Stimulated activated CD4-positive, alpha-beta T cell treated with anti-CD3 and anti-CD28 coated beads, TNF-alpha, amount 100 ng/mL, for 4 hours (primary cell): ENCODE measurements around the gene ST8SIA1.

Experiments used
- DNase-seq, 3 experiments: peaks; one replicate each; pipeline ENCODE4 v3.0.0-alpha.2; 2020; ENCODE audit warnings: low read depth in 3 of 3

ST8SIA1 gene

GRCh38 chr12:22283006-22283506 is 51.5 kb downstream of the ST8SIA1 start:
- no peak for DNase-seq

GRCh38 chr12:22282283-22282682 is 52.2 kb downstream of the ST8SIA1 start:
- DNase-seq: no peak

- no peak for DNase-seq
Measured at GRCh38 chr12:22276867-22277266, 57.6 kb downstream of the ST8SIA1 start.

GRCh38 chr12:22276313-22276712 is 58.2 kb downstream of the ST8SIA1 start:
- DNase-seq: no peak

GRCh38 chr12:22275843-22276242 is 58.7 kb downstream of the ST8SIA1 start:
- no peak for DNase-seq

- no peak for DNase-seq
Measured at GRCh38 chr12:22272335-22273151, 62.0 kb downstream of the ST8SIA1 start.

- DNase-seq: no peak
Measured at GRCh38 chr12:22271023-22271422, 63.5 kb downstream of the ST8SIA1 start.

- no peak for DNase-seq
Measured at GRCh38 chr12:22268973-22269372, 65.5 kb downstream of the ST8SIA1 start.

- no peak for DNase-seq
Measured at GRCh38 chr12:22268406-22268805, 66.1 kb downstream of the ST8SIA1 start.

GRCh38 chr12:22266101-22266500 is 68.4 kb downstream of the ST8SIA1 start:
- DNase-seq: no peak

- no peak for DNase-seq
Measured at GRCh38 chr12:22264380-22264779, 70.1 kb downstream of the ST8SIA1 start.

GRCh38 chr12:22262309-22262708 is 72.2 kb downstream of the ST8SIA1 start:
- no peak for DNase-seq

GRCh38 chr12:22257100-22257499 is 77.4 kb downstream of the ST8SIA1 start:
- DNase-seq: no peak

- no peak for DNase-seq
Measured at GRCh38 chr12:22256605-22257004, 77.9 kb downstream of the ST8SIA1 start.

- no peak for DNase-seq
Measured at GRCh38 chr12:22256041-22256441, 78.5 kb downstream of the ST8SIA1 start.

GRCh38 chr12:22255097-22255496 is 79.4 kb downstream of the ST8SIA1 start:
- no peak for DNase-seq

- DNase-seq: no peak
Measured at GRCh38 chr12:22254478-22254877, 80.0 kb downstream of the ST8SIA1 start.

- no peak for DNase-seq
Measured at GRCh38 chr12:22252057-22252456, 82.5 kb downstream of the ST8SIA1 start.

- DNase-seq: no peak
Measured at GRCh38 chr12:22250762-22251161, 83.7 kb downstream of the ST8SIA1 start.

GRCh38 chr12:22248571-22249115 is 85.9 kb downstream of the ST8SIA1 start:
- DNase-seq: no peak

- no peak for DNase-seq
Measured at GRCh38 chr12:22248121-22248520, 86.4 kb downstream of the ST8SIA1 start.

- no peak for DNase-seq
Measured at GRCh38 chr12:22246217-22246846, 88.2 kb downstream of the ST8SIA1 start.

- no peak for DNase-seq
Measured at GRCh38 chr12:22242726-22243125, 91.8 kb downstream of the ST8SIA1 start.
